Measurements from ENCODE around the gene NHLH2.

Gene NHLH2

GRCh38 chr1:115796897-115797296 is 44.0 kb downstream of the NHLH2 start:
- no peak for DNase-seq

DNA sequence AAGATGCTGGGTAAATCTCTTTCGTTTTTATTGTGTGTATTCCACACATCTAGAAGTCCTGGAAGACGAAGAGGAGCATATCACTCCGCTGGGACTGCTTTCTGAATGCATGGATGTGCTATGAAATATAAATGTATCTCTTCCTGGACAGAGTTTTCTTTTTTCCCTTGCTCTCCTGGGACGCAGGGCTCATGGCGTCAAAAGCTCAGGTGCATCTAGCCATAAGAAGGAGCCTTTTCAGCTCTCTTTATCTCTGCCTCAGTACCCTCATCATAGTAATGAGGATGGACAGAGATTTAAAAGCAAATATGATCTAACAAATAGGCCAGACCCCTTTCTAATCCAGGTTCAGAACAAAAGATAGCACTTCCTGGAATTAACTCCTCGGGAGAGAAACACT is 44.9 kb downstream of the NHLH2 start:
- DNase-seq, result no peak

GRCh38 chr1:115794976-115795639 is 45.8 kb downstream of the NHLH2 start:
- DNase-seq, result no peak

DNA sequence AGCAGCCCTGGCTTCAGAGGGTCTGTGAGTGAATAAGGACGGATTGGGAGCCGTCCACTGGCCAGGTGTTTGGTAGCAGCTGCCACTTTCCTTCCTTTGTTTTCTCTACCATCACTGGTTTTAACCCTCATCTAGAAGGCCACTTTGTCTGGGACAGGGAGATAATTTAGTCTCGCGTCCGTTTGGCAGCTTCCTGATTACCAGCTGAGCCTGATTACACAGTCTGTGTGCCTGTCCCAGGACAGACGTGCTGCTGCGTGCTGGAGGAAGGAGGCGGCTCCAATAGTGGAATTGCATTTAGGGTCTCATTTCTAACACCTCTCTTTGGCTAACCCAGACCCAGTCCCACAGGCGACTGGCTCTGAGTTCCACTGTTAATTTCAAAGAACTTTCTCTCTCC is 47.8 kb downstream of the NHLH2 start:
- no peak for DNase-seq

DNA sequence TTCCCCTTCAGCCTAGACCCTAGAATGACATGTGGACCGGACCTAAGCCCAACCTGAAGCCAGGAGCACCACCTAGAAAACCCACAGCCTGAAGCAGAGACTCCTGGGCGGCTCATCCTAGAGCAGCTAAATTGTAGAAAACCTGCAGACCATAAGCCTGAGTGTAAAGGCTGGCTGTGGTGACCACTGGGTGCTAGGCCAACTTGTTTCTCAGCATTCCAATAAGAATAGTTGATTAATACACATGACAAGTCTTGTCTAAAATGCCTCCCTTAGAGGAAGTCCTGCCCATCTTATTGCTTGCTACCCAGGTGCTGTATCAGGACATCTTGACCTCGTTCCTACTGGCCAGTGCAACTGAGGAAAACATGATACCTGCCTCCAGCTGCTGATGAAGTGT is 49.1 kb downstream of the NHLH2 start:
- no peak for DNase-seq

DNA sequence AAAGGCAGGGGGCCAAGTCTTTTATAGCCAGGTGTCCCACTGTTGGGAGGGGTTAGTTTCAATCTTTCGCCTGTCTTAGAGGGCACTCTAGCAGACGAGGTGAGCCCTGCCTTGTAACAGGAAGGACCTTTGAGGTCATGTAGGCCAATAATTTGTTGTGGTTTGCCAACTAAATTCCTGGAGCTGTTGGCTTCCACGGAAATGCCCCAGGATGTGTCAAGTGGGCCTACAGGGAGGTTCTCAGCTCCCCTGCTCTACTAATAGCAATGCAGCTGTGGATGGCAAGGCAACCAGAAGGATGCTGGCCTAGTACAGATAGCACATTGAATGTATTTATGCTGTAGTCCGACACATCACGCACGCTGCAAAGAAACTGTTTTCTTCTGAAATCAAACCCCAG is 50.1 kb downstream of the NHLH2 start:
- no peak for DNase-seq

DNA sequence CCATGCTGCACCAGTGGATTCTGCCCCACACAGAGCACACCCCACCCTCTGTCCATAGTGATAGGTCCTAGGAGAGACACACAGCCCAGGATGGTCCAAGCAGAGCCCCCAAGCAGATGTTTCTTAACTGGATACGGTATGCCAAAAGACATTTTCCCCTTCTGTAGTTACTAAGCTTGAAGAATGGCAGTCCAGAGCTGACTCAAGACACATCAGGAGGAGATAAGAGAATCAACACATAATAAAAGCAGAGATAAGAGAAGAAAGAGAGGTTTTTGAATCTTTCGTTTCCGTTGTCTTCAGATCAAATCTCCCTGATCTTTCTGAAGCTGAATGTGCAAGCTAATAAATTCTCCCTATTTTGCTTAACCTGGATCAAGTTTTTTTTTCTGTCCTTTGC is 50.6 kb downstream of the NHLH2 start:
- no peak for DNase-seq

All from femur (tissue), 1 donor.